OCI-LY3 (cell line): Measurements from ENCODE around the gene CCDC120.

ENCODE experiments used
- H2AFZ ChIP-seq: fragments of 200-600, 300-600 bp; shearing (Covaris generic); 2 replicates; pipeline ENCODE4 v1.6.0; 2014; ENCODE audit warnings: antibody characterized with exemption, low read depth, low read length
- H3K27ac ChIP-seq: fragments of 200-600, 300-600 bp; sonication (generic); 2 replicates; pipeline ENCODE4 v1.5.1; 2014; ENCODE audit warnings: mild to moderate bottlenecking, low read length, moderate library complexity, mixed read lengths
- H3K27me3 ChIP-seq: fragments of 200-600, 300-600 bp; sonication (generic); 2 replicates; pipeline ENCODE4 v1.6.1; 2014; ENCODE audit warnings: low read depth, low read length, mixed read lengths
- H3K36me3 ChIP-seq: fragments of 200-600, 300-600 bp; sonication (generic); replicated peaks from 2 replicates; pipeline ENCODE3; 2014; ENCODE audit warnings: low read depth, low read length, mixed read lengths
- H3K4me1 ChIP-seq: fragments of 300-600, 200-600 bp; sonication (generic); 2 replicates; pipeline ENCODE4 v1.6.1; 2014; ENCODE audit warnings: low read length, mixed read lengths
- H3K4me2 ChIP-seq: fragments of 200-600, 300-600 bp; sonication (generic); 2 replicates; pipeline ENCODE4 v1.6.1; 2014; ENCODE audit warnings: low read length, mixed read lengths
- H3K4me3 ChIP-seq: fragments of 300-600, 200-600 bp; sonication (generic); 2 replicates; pipeline ENCODE4 v1.5.1; 2014; ENCODE audit warnings: antibody characterized with exemption, mild to moderate bottlenecking, low read length, moderate library complexity
- H3K79me2 ChIP-seq: fragments of 300-600, 200-600 bp; shearing (Covaris generic); 2 replicates; pipeline ENCODE4 v1.6.1; 2014; ENCODE audit warnings: mild to moderate bottlenecking, low read length, mixed read lengths
- H3K9ac ChIP-seq: fragments of 300-600, 200-600 bp; shearing (Covaris generic); 2 replicates; pipeline ENCODE4 v1.6.0; 2014; ENCODE audit warnings: mild to moderate bottlenecking, low read length, moderate library complexity
- H3K9me3 ChIP-seq: fragments of 200-600, 300-600 bp; shearing (Covaris generic); 2 replicates; pipeline ENCODE4 v1.6.1; 2014; ENCODE audit warnings: low read length, mixed read lengths; ENCODE audit not compliant: insufficient read depth
- H4K20me1 ChIP-seq: fragments of 200-600, 300-600 bp; sonication (generic); 2 replicates; pipeline ENCODE4 v1.6.1; 2016; ENCODE audit warnings: low read length, mixed read lengths; ENCODE audit not compliant: insufficient read depth
- CTCF ChIP-seq: fragments of 200-600, 300-600 bp; sonication (generic); IDR thresholded peaks from 2 replicates; pipeline ENCODE4 v1.5.1; 2014; ENCODE audit warnings: antibody characterized with exemption, low read length, low read depth
- EZH2phosphoT487 ChIP-seq: fragments of 200-600 bp; shearing (Covaris generic); IDR thresholded peaks from 2 replicates; pipeline ENCODE4 v1.6.1; 2018; ENCODE audit warnings: antibody characterized with exemption, mixed run types, low read depth

The CCDC120 gene

DNA sequence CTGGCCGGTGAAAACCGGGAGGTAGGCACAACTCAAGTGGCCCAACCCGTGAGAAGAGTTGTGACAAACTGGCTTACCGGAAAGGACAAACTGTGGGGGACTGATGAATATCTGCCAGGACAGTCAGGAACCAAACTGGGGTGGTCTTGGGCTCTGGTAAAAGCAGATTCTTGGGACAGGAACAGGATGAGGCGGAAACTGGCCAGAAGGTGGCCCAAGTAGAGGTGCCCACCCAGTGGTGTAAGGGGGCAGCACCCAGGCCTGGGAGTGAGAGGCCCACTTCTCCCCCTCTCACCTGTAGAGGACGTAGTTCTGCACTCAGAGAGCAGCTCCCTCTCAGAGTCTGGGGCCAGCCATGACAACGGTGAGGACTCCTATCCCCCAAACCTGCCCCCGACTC is 5.9 kb downstream of the CCDC120 start:
- Histone ChIP-seq H3K27me3 (no peaks in the 10 kb centered on the region), H3K4me1 (no peaks in the 10 kb centered on the region), H3K4me2 (no peak overlapping the region), H3K36me3 (no peaks in the 10 kb centered on the region), H3K27ac (no peak overlapping the region), H3K4me3 (no peak overlapping the region), H3K9ac (no peak overlapping the region), H4K20me1 (no peaks in the 10 kb centered on the region), H3K9me3 (no peaks in the 10 kb centered on the region), H2AFZ (no peak overlapping the region), H3K79me2 (no peaks in the 10 kb centered on the region)
- no peak for TF ChIP-seq CTCF
- no peak for TF ChIP-seq EZH2phosphoT487

- H3K79me2 ChIP-seq, result no peaks in the 10 kb centered on the region
- no peak overlapping the region for H3K4me3 ChIP-seq
- no peak overlapping the region for H3K9ac ChIP-seq
- no peak for TF ChIP-seq CTCF
- no peak for TF ChIP-seq EZH2phosphoT487
- no peak overlapping the region for H3K27ac ChIP-seq
- H2AFZ ChIP-seq, result no peak overlapping the region
- H3K4me2 ChIP-seq, result no peak overlapping the region
- H3K36me3 ChIP-seq, result no peaks in the 10 kb centered on the region
- H3K4me1 ChIP-seq, result no peaks in the 10 kb centered on the region
- no peaks in the 10 kb centered on the region for H3K27me3 ChIP-seq
- no peaks in the 10 kb centered on the region for H3K9me3 ChIP-seq
- no peaks in the 10 kb centered on the region for H4K20me1 ChIP-seq
These were observed 7.5 kb downstream of the CCDC120 start for GRCh38 chrX:49066278-49066677.

DNA sequence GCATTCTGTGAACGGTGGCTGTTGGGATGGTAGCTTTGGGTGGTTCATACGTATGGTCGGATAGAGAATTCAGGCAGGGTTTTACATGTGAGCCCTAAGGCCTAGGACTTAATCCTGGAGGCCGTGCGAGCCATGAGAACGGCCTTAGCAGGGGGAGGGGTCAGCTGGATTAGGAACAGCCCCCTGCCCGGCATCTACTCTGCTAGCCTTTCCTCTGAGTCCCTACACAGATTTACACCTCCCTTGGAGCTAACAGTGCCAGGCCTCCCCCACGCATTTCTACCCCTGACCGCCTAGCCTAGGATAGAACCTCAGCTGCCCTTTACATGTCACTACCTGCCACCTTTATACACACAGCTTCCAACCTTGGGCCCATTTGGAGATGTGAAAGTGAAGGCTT is 7.9 kb downstream of the CCDC120 start:
- no peak overlapping the region for H3K4me2 ChIP-seq
- no peak for TF ChIP-seq EZH2phosphoT487
- no peak for TF ChIP-seq CTCF
- H2AFZ ChIP-seq, result no peak overlapping the region
- no peak overlapping the region for H3K4me3 ChIP-seq
- no peaks in the 10 kb centered on the region for H3K27me3 ChIP-seq
- H3K79me2 ChIP-seq, result no peaks in the 10 kb centered on the region
- H3K27ac ChIP-seq, result no peak overlapping the region
- no peaks in the 10 kb centered on the region for H3K4me1 ChIP-seq
- no peaks in the 10 kb centered on the region for H3K36me3 ChIP-seq
- no peak overlapping the region for H3K9ac ChIP-seq
- H4K20me1 ChIP-seq, result no peaks in the 10 kb centered on the region
- H3K9me3 ChIP-seq, result no peaks in the 10 kb centered on the region

GRCh38 chrX:49067285-49068120 is 8.7 kb downstream of the CCDC120 start:
- no peak overlapping the region for H3K9ac ChIP-seq
- H3K4me1 ChIP-seq, result no peaks in the 10 kb centered on the region
- no peak overlapping the region for H3K4me3 ChIP-seq
- no peak overlapping the region for H3K4me2 ChIP-seq
- H2AFZ ChIP-seq, result no peak overlapping the region
- H3K79me2 ChIP-seq, result no peaks in the 10 kb centered on the region
- no peak overlapping the region for H3K27ac ChIP-seq
- no peaks in the 10 kb centered on the region for H4K20me1 ChIP-seq
- H3K36me3 ChIP-seq, result no peaks in the 10 kb centered on the region
- no peaks in the 10 kb centered on the region for H3K9me3 ChIP-seq
- H3K27me3 ChIP-seq, result no peaks in the 10 kb centered on the region
- TF ChIP-seq CTCF (no peak), EZH2phosphoT487 (no peak)
